Measurements from ENCODE around the gene AHRR. TPM values are rescaled to one million over a fixed set of nuclear protein-coding genes. Genes with fewer than 3 reads are reported as not detected.

Gene AHRR
- total and polyA plus RNA-seq, 12 donors, result 0.07 to 1.2 (median 0.33) TPM; not detected in 2

DNA sequence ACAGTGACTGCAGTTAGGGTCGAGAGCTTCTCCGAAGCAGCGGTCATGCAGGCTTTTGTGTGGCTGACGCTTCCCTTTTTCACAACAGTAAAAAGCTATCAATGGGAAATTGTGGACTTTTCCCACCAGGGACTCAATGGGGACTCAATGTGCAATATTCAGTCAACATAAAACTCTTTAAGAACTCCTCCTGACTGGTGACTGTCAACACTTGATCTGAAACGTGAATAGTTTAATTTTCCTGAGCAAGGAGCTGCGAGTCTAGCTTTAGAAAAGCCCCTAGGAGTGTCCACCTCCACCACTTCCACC lies 150.2 kb downstream of the AHRR start:
- peaks cover 0 to 27% (median 20%) of the 10 kb centered on the region in 7 donors for H3K27me3 ChIP-seq
- TF ChIP-seq, protein P1, sequence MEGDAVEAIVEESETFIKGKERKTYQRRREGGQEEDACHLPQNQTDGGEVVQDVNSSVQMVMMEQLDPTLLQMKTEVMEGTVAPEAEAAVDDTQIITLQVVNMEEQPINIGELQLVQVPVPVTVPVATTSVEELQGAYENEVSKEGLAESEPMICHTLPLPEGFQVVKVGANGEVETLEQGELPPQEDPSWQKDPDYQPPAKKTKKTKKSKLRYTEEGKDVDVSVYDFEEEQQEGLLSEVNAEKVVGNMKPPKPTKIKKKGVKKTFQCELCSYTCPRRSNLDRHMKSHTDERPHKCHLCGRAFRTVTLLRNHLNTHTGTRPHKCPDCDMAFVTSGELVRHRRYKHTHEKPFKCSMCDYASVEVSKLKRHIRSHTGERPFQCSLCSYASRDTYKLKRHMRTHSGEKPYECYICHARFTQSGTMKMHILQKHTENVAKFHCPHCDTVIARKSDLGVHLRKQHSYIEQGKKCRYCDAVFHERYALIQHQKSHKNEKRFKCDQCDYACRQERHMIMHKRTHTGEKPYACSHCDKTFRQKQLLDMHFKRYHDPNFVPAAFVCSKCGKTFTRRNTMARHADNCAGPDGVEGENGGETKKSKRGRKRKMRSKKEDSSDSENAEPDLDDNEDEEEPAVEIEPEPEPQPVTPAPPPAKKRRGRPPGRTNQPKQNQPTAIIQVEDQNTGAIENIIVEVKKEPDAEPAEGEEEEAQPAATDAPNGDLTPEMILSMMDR (IDR thresholded peaks at IDR 0.05), result no peak
- H3K27ac ChIP-seq, result no peak overlapping the region
- DNase-seq, result no peak
- H3K4me1 ChIP-seq, result peaks cover 9 to 32% (median 22%) of the 10 kb centered on the region in 9 donors
- ATAC-seq, result no peak
- intact Hi-C loops (cut with DNase I), result loop anchor here in 1 of 10 donors (5.0 kb wide), 1 partner anchor 141 kb away; the partner anchor contains the start of gene CEP72
- H3K9me3 ChIP-seq, result no peaks in the 10 kb centered on the region
- peaks cover 0 to 28% (median 0%) of the 10 kb centered on the region in 9 donors for H3K36me3 ChIP-seq
- 73 to 80% methylated on average over 6 of the region's 6 CpGs for WGBS, 2 donors
- peak overlapping the region in 8 of 10 donors; percentile 63 to 98 (median 84) for H3K4me3 ChIP-seq

DNA sequence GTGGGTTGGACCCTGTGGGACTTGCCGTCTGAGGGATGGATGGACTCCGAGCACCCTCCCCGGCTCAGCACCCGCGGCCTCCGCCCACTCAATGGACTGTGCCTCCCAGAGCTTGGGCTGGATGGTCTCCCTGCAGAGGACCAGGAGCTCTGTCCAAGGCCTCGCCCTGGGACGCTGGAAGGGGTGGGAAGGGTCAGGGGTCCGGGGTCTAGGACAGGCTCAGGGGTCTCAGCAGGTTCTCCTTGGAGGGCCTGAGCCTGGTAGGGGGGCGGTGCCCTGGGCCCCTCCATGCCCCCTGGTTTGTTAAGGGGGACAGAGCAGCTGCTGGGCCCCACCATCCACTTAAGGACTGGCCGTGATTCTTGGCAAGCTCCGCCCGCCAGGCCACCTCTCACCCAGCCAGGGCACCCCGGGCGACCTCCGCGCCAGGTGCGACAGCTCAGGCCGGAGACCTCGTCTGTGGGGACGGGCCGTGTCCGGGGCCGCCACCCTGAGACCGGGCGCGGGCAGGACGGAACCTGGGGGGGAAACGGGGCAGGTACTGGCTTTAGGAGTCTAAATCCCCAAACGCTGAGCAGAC lies 150.7 kb downstream of the AHRR start:
- Histone ChIP-seq H3K9me3 (no peaks in the 10 kb centered on the region), H3K4me1 (peaks cover 9 to 32% (median 22%) of the 10 kb centered on the region in 9 donors), H3K4me3 (peak overlapping the region; percentile 63 to 98 (median 84)), H3K27me3 (peaks cover 0 to 32% (median 25%) of the 10 kb centered on the region in 7 donors), H3K36me3 (peaks cover 0 to 23% (median 0%) of the 10 kb centered on the region in 9 donors), H3K27ac (peak overlapping the region; percentile 2 to 89 (median 78))
- 24 to 26% methylated on average over 30 of the region's 30 CpGs for WGBS, 2 donors
- TF ChIP-seq, protein P1 (IDR thresholded peaks at IDR 0.05), result no peak
- DNase-seq, result peak in 1 of 2 donors; percentile 43
- intact Hi-C loops (cut with DNase I), result loop anchor here in 1 of 10 donors (5.0 kb wide), 1 partner anchor 140 kb away; the partner anchor contains the start of gene CEP72
- ATAC-seq, result peak; percentile 2 to 37 (median 22)

DNA sequence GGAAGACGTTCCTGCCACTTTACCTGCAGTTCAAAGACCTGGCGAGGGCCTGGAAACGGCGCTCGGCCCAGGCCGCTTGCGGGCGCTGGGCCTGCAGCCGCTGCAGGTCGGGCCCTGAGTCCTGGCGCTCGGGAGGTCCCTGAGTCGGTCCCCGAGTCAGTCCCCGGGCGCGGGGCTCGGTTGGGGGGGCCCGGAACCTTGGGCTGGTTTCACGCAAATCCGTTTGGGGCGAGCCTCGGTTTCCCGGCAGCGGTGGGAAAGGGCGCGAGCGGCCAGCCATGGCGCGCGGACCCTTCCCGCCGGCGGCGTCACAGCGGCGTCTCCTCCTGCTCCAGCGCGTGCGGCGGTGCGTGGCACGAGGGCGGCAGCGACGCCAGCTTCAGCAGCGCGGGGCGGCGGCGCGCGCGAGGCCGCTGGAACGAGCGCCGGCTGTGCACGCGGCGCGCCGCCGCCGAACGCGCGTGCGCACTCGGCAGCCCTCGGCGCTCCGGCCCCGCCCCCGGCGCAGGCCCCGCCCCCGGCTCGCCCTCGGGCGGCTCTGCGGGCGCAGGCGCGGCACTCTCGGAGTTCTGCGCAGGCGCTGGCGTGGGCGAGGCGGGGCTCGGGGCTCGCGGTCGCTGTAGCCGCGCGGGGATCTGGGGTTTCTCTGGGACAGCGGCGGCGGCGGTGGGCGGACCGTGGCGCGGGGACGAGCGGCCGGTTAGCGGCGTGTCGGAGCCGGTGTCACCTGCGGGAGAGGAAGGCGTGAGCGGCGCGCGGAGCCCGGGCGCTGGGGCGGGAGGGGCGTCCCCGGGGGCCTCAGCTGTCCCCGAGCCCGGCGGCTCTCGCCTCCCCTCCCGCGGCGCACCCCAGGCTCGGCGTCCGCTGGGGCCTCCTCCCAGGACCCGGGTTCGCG lies 151.4 kb downstream of the AHRR start:
- ATAC-seq, result peak; percentile 83 to 94 (median 88)
- TF ChIP-seq, protein P1 (IDR thresholded peaks at IDR 0.05), result peak in 1 of 9 donors; percentile 65
- Histone ChIP-seq H3K4me1 (peaks cover 9 to 32% (median 22%) of the 10 kb centered on the region in 9 donors), H3K36me3 (peaks cover 0 to 22% (median 0%) of the 10 kb centered on the region in 9 donors), H3K9me3 (no peaks in the 10 kb centered on the region), H3K27me3 (peaks cover 0 to 39% (median 32%) of the 10 kb centered on the region in 7 donors), H3K4me3 (peak overlapping the region; percentile 63 to 98 (median 90)), H3K27ac (peak overlapping the region; percentile 2 to 89 (median 81))
- 0 to 1% methylated on average over 46 to 129 of the region's 137 CpGs for WGBS, 2 donors
- peak; percentile 91 to 92 for DNase-seq
- intact Hi-C loops (cut with DNase I), result loop anchor here in 1 of 10 donors (5.0 kb wide), 1 partner anchor 139 kb away; the partner anchor contains the start of gene CEP72

Data from heart right ventricle (tissue), 16 donors.